Measurements from ENCODE around the gene E2F4.

Gene E2F4

DNA sequence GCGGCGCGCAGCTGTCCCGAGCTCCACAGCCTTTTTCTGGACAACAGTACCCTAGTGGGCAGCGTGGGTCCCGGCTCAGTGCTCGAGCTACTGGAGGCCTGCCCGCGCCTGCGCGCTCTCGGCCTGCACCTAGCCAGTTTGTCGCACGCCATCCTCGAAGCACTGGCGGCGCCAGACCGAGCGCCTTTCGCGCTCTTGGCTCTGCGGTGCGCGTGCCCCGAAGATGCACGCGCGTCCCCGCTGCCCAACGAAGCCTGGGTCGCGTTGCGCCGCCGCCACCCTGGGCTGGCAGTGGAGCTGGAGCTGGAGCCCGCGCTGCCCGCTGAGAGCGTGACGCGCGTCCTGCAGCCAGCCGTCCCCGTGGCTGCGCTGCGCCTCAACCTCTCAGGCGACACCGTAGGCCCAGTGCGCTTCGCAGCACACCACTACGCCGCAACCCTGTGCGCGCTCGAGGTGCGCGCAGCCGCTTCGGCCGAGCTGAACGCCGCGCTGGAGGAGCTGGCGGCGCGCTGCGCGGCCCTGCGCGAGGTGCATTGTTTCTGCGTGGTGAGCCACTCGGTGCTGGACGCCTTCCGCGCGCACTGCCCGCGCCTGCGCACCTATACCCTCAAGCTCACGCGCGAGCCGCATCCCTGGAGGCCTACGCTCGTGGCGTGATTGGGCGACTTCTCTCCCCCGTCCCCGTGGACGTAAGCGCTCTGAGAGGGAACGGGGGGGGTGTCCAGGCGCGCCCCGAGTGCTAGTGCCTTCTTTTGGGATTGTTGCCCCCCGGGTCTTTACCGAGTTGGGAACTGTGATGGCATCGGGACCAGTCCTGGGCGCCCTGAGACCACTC lies 28.6 kb upstream of the E2F4 start:
- peak overlapping the region; percentile 19 for H2AFZ ChIP-seq (ENCODE audit: insufficient read depth, low read length, poor library complexity)
- H2AK5ac ChIP-seq (ENCODE audit: low read length): no peak overlapping the region
- H4K91ac ChIP-seq (ENCODE audit: low read depth, low read length): no peak overlapping the region
- H3K27ac ChIP-seq (ENCODE audit: low read depth, low read length): no peak overlapping the region
- H3K27me3 ChIP-seq (ENCODE audit: insufficient read depth, low read length): peaks cover 72% of the 10 kb centered on the region
- H3K4me1 ChIP-seq (ENCODE audit: control insufficient read depth in 1 of 2, insufficient read depth in 2 of 2, low read length in 2 of 2): peaks cover 12 to 23% of the 10 kb centered on the region in 2 experiments
- H3K79me2 ChIP-seq (ENCODE audit: control insufficient read depth, insufficient read depth, low read length, poor library complexity): peaks cover 6% of the 10 kb centered on the region
- H3K9ac ChIP-seq (ENCODE audit: low read length): no peak overlapping the region
- H3K23ac ChIP-seq (ENCODE audit: low read length): no peak overlapping the region
- WGBS (ENCODE audit: extremely low coverage, insufficient coverage, insufficient read length): no CpG with 5 or more reads among the region's 99 CpGs
- H3K4ac ChIP-seq (ENCODE audit: low read depth, low read length): no peak overlapping the region
- H2BK120ac ChIP-seq (ENCODE audit: insufficient read depth, low read length, poor library complexity): no peak overlapping the region
- peaks cover 9% of the 10 kb centered on the region for H3K79me1 ChIP-seq (ENCODE audit: low read length)
- H3K18ac ChIP-seq (ENCODE audit: low read length): no peak overlapping the region
- peak in 1 of 2 donors; percentile 31 for DNase-seq
- peaks cover 8% of the 10 kb centered on the region for H3K9me3 ChIP-seq (ENCODE audit: insufficient read depth, low read depth, low read length)
- H2BK12ac ChIP-seq (ENCODE audit: low read length): no peak overlapping the region
- peak overlapping the region; percentile 11 for H3K4me3 ChIP-seq (ENCODE audit: low read depth, low read length)
- H3K14ac ChIP-seq (ENCODE audit: low read length): no peak overlapping the region
- no peaks in the 10 kb centered on the region for H3K36me3 ChIP-seq (ENCODE audit: control insufficient read depth in 1 of 2, insufficient read depth in 2 of 2, low read length in 2 of 2)
- no peak overlapping the region for H4K8ac ChIP-seq (ENCODE audit: low read depth, low read length)
- H4K12ac ChIP-seq (ENCODE audit: low read depth, low read length): no peak overlapping the region
- no peak overlapping the region for H2BK5ac ChIP-seq (ENCODE audit: low read depth, low read length, poor library complexity)
- peak overlapping the region; percentile 63 for H3K4me2 ChIP-seq (ENCODE audit: low read length)

GRCh38 chr16:67163999-67164558 lies 27.9 kb upstream of the E2F4 start:
- Histone ChIP-seq H2BK12ac (ENCODE audit: low read length) (no peak overlapping the region), H3K27ac (ENCODE audit: low read depth, low read length) (no peak overlapping the region), H4K8ac (ENCODE audit: low read depth, low read length) (no peak overlapping the region), H4K12ac (ENCODE audit: low read depth, low read length) (no peak overlapping the region), H3K79me1 (ENCODE audit: low read length) (peaks cover 9% of the 10 kb centered on the region), H3K4me2 (ENCODE audit: low read length) (peak overlapping the region; percentile 63), H2AFZ (ENCODE audit: insufficient read depth, low read length, poor library complexity) (peak overlapping the region; percentile 19), H2BK120ac (ENCODE audit: insufficient read depth, low read length, poor library complexity) (no peak overlapping the region), H2AK5ac (ENCODE audit: low read length) (no peak overlapping the region), H3K27me3 (ENCODE audit: insufficient read depth, low read length) (peaks cover 74% of the 10 kb centered on the region), H3K4me3 (ENCODE audit: low read depth, low read length) (no peak overlapping the region), H3K9ac (ENCODE audit: low read length) (no peak overlapping the region), H3K23ac (ENCODE audit: low read length) (no peak overlapping the region), H3K4me1 (ENCODE audit: control insufficient read depth in 1 of 2, insufficient read depth in 2 of 2, low read length in 2 of 2) (peaks cover 12 to 23% of the 10 kb centered on the region in 2 experiments), H3K4ac (ENCODE audit: low read depth, low read length) (no peak overlapping the region), H3K36me3 (ENCODE audit: control insufficient read depth in 1 of 2, insufficient read depth in 2 of 2, low read length in 2 of 2) (no peaks in the 10 kb centered on the region), H3K14ac (ENCODE audit: low read length) (no peak overlapping the region), H4K91ac (ENCODE audit: low read depth, low read length) (no peak overlapping the region), H3K9me3 (ENCODE audit: insufficient read depth, low read depth, low read length) (peaks cover 8% of the 10 kb centered on the region), H3K79me2 (ENCODE audit: control insufficient read depth, insufficient read depth, low read length, poor library complexity) (peaks cover 6% of the 10 kb centered on the region), H3K18ac (ENCODE audit: low read length) (no peak overlapping the region), H2BK5ac (ENCODE audit: low read depth, low read length, poor library complexity) (no peak overlapping the region)
- no peak for DNase-seq
- WGBS (ENCODE audit: extremely low coverage, insufficient coverage, insufficient read length): no CpG with 5 or more reads among the region's 34 CpGs

GRCh38 chr16:67164599-67165061 lies 27.3 kb upstream of the E2F4 start, which contains the start of gene HSF4:
HSF4 (plus strand) TSS chr16:67164745; CDS start chr16:67164812, 67 bp downstream.
- H2BK12ac ChIP-seq (ENCODE audit: low read length): no peak within 1 kb of the TSS
- no peak within 1 kb of the TSS for H2AK5ac ChIP-seq (ENCODE audit: low read length)
- no peak within 1 kb of the TSS for H3K23ac ChIP-seq (ENCODE audit: low read length)
- H3K18ac ChIP-seq (ENCODE audit: low read length): no peak within 1 kb of the TSS
- peaks cover 2% of the 10 kb centered on the region for H3K79me2 ChIP-seq (ENCODE audit: control insufficient read depth, insufficient read depth, low read length, poor library complexity)
- H3K4me2 ChIP-seq (ENCODE audit: low read length): peak within 1 kb of the TSS; percentile 63
- H3K36me3 ChIP-seq (ENCODE audit: control insufficient read depth in 1 of 2, insufficient read depth in 2 of 2, low read length in 2 of 2): no peaks in the 10 kb centered on the region
- H3K27ac ChIP-seq (ENCODE audit: low read depth, low read length): no peak within 1 kb of the TSS
- DNase-seq: peak; percentile 85 to 90
- no peak within 1 kb of the TSS for H4K91ac ChIP-seq (ENCODE audit: low read depth, low read length)
- no peak within 1 kb of the TSS for H3K4ac ChIP-seq (ENCODE audit: low read depth, low read length)
- H3K14ac ChIP-seq (ENCODE audit: low read length): no peak within 1 kb of the TSS
- peak within 1 kb of the TSS; percentile 11 for H3K4me3 ChIP-seq (ENCODE audit: low read depth, low read length)
- no peak within 1 kb of the TSS for H2BK5ac ChIP-seq (ENCODE audit: low read depth, low read length, poor library complexity)
- WGBS (ENCODE audit: extremely low coverage, insufficient coverage, insufficient read length): no CpG with 5 or more reads among the region's 41 CpGs
- peaks cover 5% of the 10 kb centered on the region for H3K79me1 ChIP-seq (ENCODE audit: low read length)
- no peak within 1 kb of the TSS for H3K9ac ChIP-seq (ENCODE audit: low read length)
- peak within 1 kb of the TSS; percentile 19 for H2AFZ ChIP-seq (ENCODE audit: insufficient read depth, low read length, poor library complexity)
- H2BK120ac ChIP-seq (ENCODE audit: insufficient read depth, low read length, poor library complexity): no peak within 1 kb of the TSS
- peaks cover 8% of the 10 kb centered on the region for H3K9me3 ChIP-seq (ENCODE audit: insufficient read depth, low read depth, low read length)
- H3K27me3 ChIP-seq (ENCODE audit: insufficient read depth, low read length): peaks cover 80% of the 10 kb centered on the region
- no peak within 1 kb of the TSS for H4K8ac ChIP-seq (ENCODE audit: low read depth, low read length)
- peaks cover 17 to 25% of the 10 kb centered on the region in 2 experiments for H3K4me1 ChIP-seq (ENCODE audit: control insufficient read depth in 1 of 2, insufficient read depth in 2 of 2, low read length in 2 of 2)
- no peak within 1 kb of the TSS for H4K12ac ChIP-seq (ENCODE audit: low read depth, low read length)

DNA sequence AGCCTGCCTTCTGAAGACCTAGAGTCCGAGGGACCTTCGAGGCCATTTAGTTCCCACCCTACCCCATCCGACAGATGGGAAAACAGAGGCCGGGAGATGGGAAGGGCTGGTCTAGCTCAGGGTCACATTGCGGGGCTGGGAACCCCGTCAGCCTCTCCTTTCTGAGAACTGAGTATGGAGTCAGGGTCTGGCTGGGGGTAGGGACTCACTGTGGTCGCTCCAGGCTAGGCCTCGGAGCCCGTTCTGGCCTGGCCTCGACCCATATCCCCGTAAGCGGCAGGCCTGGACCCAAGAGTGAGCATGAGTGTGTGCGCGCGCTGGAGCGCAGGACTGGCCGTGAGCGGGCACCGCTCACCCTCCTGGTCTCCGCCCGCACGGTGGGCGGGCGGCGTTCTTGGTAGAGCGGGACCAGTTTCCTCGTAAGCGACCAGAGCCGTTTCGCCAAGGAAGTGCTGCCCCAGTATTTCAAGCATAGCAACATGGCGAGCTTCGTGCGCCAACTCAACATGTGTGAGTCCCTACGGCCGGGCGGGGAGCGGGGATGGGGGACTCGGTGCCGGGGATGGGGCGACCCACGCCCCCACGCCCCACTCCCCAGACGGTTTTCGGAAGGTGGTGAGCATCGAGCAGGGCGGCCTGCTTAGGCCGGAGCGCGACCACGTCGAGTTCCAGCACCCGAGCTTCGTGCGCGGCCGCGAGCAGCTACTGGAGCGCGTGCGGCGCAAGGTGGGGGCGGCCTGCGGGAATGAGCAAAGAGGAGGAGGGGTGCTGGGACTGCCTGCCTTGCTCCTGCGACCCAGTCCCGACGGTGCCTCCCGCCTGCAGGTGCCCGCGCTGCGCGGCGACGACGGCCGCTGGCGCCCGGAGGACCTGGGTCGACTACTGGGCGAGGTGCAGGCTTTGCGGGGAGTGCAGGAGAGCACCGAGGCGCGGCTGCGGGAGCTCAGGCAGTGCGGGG lies 26.6 kb upstream of the E2F4 start:
- Histone ChIP-seq H3K4me1 (ENCODE audit: control insufficient read depth in 1 of 2, insufficient read depth in 2 of 2, low read length in 2 of 2) (peaks cover 22 to 29% of the 10 kb centered on the region in 2 experiments), H4K8ac (ENCODE audit: low read depth, low read length) (no peak overlapping the region), H3K14ac (ENCODE audit: low read length) (no peak overlapping the region), H2BK120ac (ENCODE audit: insufficient read depth, low read length, poor library complexity) (no peak overlapping the region), H3K36me3 (ENCODE audit: control insufficient read depth in 1 of 2, insufficient read depth in 2 of 2, low read length in 2 of 2) (no peaks in the 10 kb centered on the region), H2BK12ac (ENCODE audit: low read length) (no peak overlapping the region), H2AFZ (ENCODE audit: insufficient read depth, low read length, poor library complexity) (no peak overlapping the region), H2BK5ac (ENCODE audit: low read depth, low read length, poor library complexity) (no peak overlapping the region), H4K91ac (ENCODE audit: low read depth, low read length) (no peak overlapping the region), H3K79me1 (ENCODE audit: low read length) (peaks cover under 1% of the 10 kb centered on the region), H4K12ac (ENCODE audit: low read depth, low read length) (no peak overlapping the region), H3K18ac (ENCODE audit: low read length) (no peak overlapping the region), H3K9me3 (ENCODE audit: insufficient read depth, low read depth, low read length) (peaks cover 8% of the 10 kb centered on the region), H3K4ac (ENCODE audit: low read depth, low read length) (no peak overlapping the region), H2AK5ac (ENCODE audit: low read length) (no peak overlapping the region), H3K27me3 (ENCODE audit: insufficient read depth, low read length) (peaks cover 80% of the 10 kb centered on the region), H3K9ac (ENCODE audit: low read length) (no peak overlapping the region), H3K4me3 (ENCODE audit: low read depth, low read length) (no peak overlapping the region), H3K4me2 (ENCODE audit: low read length) (peak overlapping the region; percentile 14), H3K79me2 (ENCODE audit: control insufficient read depth, insufficient read depth, low read length, poor library complexity) (peaks cover under 1% of the 10 kb centered on the region), H3K27ac (ENCODE audit: low read depth, low read length) (no peak overlapping the region), H3K23ac (ENCODE audit: low read length) (no peak overlapping the region)
- no CpG with 5 or more reads among the region's 85 CpGs for WGBS (ENCODE audit: extremely low coverage, insufficient coverage, insufficient read length)
- DNase-seq: no peak
